Activated naive CD4-positive, alpha-beta T cell treated with Interleukin-2 at 50 U/mL for 16 hours (primary cell): ENCODE data around the gene TMEM100.

Experiments used
- DNase-seq: peaks from one replicate; pipeline ENCODE4 v3.0.0-alpha.2; 2020

Gene TMEM100

GRCh38 chr17:55710829-55711496, 11.7 kb downstream of the TMEM100 start:
- DNase-seq = no peak

- DNase-seq = no peak
Observed at GRCh38 chr17:55710410-55710809, 12.3 kb downstream of the TMEM100 start.

- DNase-seq = no peak
Observed at GRCh38 chr17:55709984-55710383, 12.7 kb downstream of the TMEM100 start.

GRCh38 chr17:55709440-55709839, 13.2 kb downstream of the TMEM100 start:
- no peak for DNase-seq

GRCh38 chr17:55708175-55708974, 14.3 kb downstream of the TMEM100 start:
- no peak for DNase-seq

- no peak for DNase-seq
Observed at GRCh38 chr17:55706808-55707773, 15.6 kb downstream of the TMEM100 start.

GRCh38 chr17:55705847-55706246, 16.8 kb downstream of the TMEM100 start:
- DNase-seq = no peak

- DNase-seq = no peak
Observed at GRCh38 chr17:55704401-55704800, 18.3 kb downstream of the TMEM100 start.

GRCh38 chr17:55702150-55702549, 20.5 kb downstream of the TMEM100 start:
- DNase-seq = no peak

- no peak for DNase-seq
Observed at GRCh38 chr17:55699181-55699860, 23.3 kb downstream of the TMEM100 start.

- no peak for DNase-seq
Observed at GRCh38 chr17:55694286-55694910, 28.3 kb downstream of the TMEM100 start.

GRCh38 chr17:55693254-55694216, 29.1 kb downstream of the TMEM100 start:
- DNase-seq = no peak

GRCh38 chr17:55692276-55692675, 30.4 kb downstream of the TMEM100 start:
- no peak for DNase-seq

- no peak for DNase-seq
Observed at GRCh38 chr17:55691666-55692065, 31.0 kb downstream of the TMEM100 start.

- no peak for DNase-seq
Observed at GRCh38 chr17:55690105-55690508, 32.6 kb downstream of the TMEM100 start.

GRCh38 chr17:55689672-55690071, 33.0 kb downstream of the TMEM100 start:
- DNase-seq = no peak

GRCh38 chr17:55688057-55688456, 34.6 kb downstream of the TMEM100 start:
- no peak for DNase-seq

GRCh38 chr17:55687037-55687436, 35.6 kb downstream of the TMEM100 start:
- DNase-seq = no peak

- DNase-seq = no peak
Observed at GRCh38 chr17:55683550-55684315, 38.9 kb downstream of the TMEM100 start.

- DNase-seq = no peak
Observed at GRCh38 chr17:55681342-55681700, 41.3 kb downstream of the TMEM100 start.
